MM.1S (cell line): ENCODE measurements around the gene PGRMC1.

ENCODE experiments used
- DNase-seq: peaks from one replicate; pipeline ENCODE4 v3.0.0-alpha.2; 2015
- H2AFZ ChIP-seq: fragments of 300-600 bp; sonication (generic); 2 replicates; pipeline ENCODE4 v1.6.0; 2016; ENCODE audit warnings: antibody characterized with exemption, low read length
- H3F3A ChIP-seq: fragments of 300-600 bp; sonication (generic); 2 replicates; pipeline ENCODE4 v1.6.1; 2016; ENCODE audit warnings: mild to moderate bottlenecking, antibody characterized with exemption, low read length, moderate library complexity, mixed read lengths; ENCODE audit not compliant: insufficient read depth
- H3K27ac ChIP-seq: fragments of 300-600 bp; sonication (generic); 2 replicates; pipeline ENCODE4 v1.5.1; 2016; ENCODE audit warnings: mild to moderate bottlenecking, low read length
- H3K27me3 ChIP-seq: fragments of 300-600 bp; sonication (generic); replicated peaks from 2 replicates; pipeline ENCODE4 v1.6.0; 2016; ENCODE audit warnings: low read length; ENCODE audit not compliant: insufficient read depth
- H3K36me3 ChIP-seq: fragments of 300-600 bp; sonication (generic); replicated peaks from 2 replicates; pipeline ENCODE4 v1.6.1; 2016; ENCODE audit warnings: mild to moderate bottlenecking, low read length, mixed read lengths; ENCODE audit not compliant: insufficient read depth
- H3K4me1 ChIP-seq: fragments of 300-600 bp; sonication (generic); 2 replicates; pipeline ENCODE4 v1.6.1; 2016; ENCODE audit warnings: low read length, mixed read lengths
- H3K4me2 ChIP-seq: fragments of 300-600 bp; sonication (generic); 2 replicates; pipeline ENCODE4 v1.6.0; 2016; ENCODE audit warnings: low read depth, low read length
- H3K4me3 ChIP-seq: fragments of 300-600 bp; sonication (generic); 2 replicates; pipeline ENCODE4 v1.5.1; 2016; ENCODE audit warnings: low read length, mixed read lengths
- H3K79me2 ChIP-seq: fragments of 300-600 bp; sonication (generic); 2 replicates; pipeline ENCODE4 v1.6.1; 2016; ENCODE audit warnings: mixed run types, low read length, mixed read lengths
- H3K9ac ChIP-seq: fragments of 300-600 bp; sonication (generic); 2 replicates; pipeline ENCODE4 v1.6.1; 2016; ENCODE audit warnings: low read length, mixed read lengths
- H3K9me2 ChIP-seq: fragments of 300-600 bp; sonication (generic); replicated peaks from 2 replicates; pipeline ENCODE4 v1.6.1; 2016; ENCODE audit warnings: mild to moderate bottlenecking, low read length, mixed read lengths; ENCODE audit not compliant: insufficient read depth
- H3K9me3 ChIP-seq: fragments of 300-600 bp; sonication (generic); replicated peaks from 2 replicates; pipeline ENCODE4 v1.6.1; 2016; ENCODE audit warnings: mild to moderate bottlenecking, low read length, mixed read lengths; ENCODE audit not compliant: insufficient read depth
- H4K20me1 ChIP-seq: fragments of 300-600 bp; sonication (generic); 2 replicates; pipeline ENCODE4 v1.6.1; 2016; ENCODE audit warnings: mild to moderate bottlenecking, low read length, moderate library complexity, mixed read lengths; ENCODE audit not compliant: insufficient read depth
- EZH2 ChIP-seq: fragments of 300-600 bp; sonication (generic); optimal IDR thresholded peaks from 2 replicates; pipeline ENCODE3; 2017; ENCODE audit warnings: low read depth, mild to moderate bottlenecking, antibody characterized with exemption, low read length, mixed read lengths
- EZH2phosphoT487 ChIP-seq: fragments of 300-600 bp; sonication (generic); IDR thresholded peaks from 2 replicates; pipeline ENCODE4 v1.6.1; 2018; ENCODE audit warnings: antibody characterized with exemption, low read length
- TF ChIP-seq, protein P1 (sequence below): fragments of 300-600 bp; sonication (generic); IDR thresholded peaks from 2 replicates; pipeline ENCODE4 v1.5.1; 2016; ENCODE audit warnings: antibody characterized with exemption, low read length, mixed read lengths

PGRMC1 gene

DNA sequence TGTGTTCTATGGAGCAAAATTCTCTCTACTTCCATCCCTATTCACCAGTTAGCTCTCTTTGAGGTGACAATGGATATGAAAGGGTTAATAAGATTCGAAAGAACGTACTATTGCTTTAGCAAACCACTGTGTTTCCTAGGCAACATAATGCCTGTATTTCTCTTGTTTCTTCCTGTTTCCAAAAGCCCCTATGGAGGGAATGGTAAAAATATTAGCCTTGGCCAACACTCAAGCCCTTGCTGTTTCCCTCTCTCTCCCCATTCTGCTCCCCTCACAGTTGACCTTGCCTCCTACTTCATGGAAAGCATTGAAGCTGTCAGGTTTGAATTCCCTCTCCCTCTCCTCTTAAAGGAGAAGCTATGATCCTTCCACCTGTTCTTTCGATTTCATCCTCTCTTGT lies 9.6 kb upstream of the PGRMC1 start:
- Histone ChIP-seq H3K27ac (no peak overlapping the region), H3F3A (no peaks in the 10 kb centered on the region), H3K4me3 (no peak overlapping the region), H3K79me2 (no peaks in the 10 kb centered on the region), H3K27me3 (no peaks in the 10 kb centered on the region), H3K9me2 (no peaks in the 10 kb centered on the region), H2AFZ (no peak overlapping the region), H3K4me1 (no peaks in the 10 kb centered on the region), H3K9me3 (no peaks in the 10 kb centered on the region), H3K36me3 (no peaks in the 10 kb centered on the region), H3K9ac (no peak overlapping the region), H3K4me2 (no peak overlapping the region), H4K20me1 (no peaks in the 10 kb centered on the region)
- TF ChIP-seq EZH2phosphoT487: no peak
- TF ChIP-seq, protein P1, sequence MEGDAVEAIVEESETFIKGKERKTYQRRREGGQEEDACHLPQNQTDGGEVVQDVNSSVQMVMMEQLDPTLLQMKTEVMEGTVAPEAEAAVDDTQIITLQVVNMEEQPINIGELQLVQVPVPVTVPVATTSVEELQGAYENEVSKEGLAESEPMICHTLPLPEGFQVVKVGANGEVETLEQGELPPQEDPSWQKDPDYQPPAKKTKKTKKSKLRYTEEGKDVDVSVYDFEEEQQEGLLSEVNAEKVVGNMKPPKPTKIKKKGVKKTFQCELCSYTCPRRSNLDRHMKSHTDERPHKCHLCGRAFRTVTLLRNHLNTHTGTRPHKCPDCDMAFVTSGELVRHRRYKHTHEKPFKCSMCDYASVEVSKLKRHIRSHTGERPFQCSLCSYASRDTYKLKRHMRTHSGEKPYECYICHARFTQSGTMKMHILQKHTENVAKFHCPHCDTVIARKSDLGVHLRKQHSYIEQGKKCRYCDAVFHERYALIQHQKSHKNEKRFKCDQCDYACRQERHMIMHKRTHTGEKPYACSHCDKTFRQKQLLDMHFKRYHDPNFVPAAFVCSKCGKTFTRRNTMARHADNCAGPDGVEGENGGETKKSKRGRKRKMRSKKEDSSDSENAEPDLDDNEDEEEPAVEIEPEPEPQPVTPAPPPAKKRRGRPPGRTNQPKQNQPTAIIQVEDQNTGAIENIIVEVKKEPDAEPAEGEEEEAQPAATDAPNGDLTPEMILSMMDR: no peak
- no peak for TF ChIP-seq EZH2
- DNase-seq: no peak

DNA sequence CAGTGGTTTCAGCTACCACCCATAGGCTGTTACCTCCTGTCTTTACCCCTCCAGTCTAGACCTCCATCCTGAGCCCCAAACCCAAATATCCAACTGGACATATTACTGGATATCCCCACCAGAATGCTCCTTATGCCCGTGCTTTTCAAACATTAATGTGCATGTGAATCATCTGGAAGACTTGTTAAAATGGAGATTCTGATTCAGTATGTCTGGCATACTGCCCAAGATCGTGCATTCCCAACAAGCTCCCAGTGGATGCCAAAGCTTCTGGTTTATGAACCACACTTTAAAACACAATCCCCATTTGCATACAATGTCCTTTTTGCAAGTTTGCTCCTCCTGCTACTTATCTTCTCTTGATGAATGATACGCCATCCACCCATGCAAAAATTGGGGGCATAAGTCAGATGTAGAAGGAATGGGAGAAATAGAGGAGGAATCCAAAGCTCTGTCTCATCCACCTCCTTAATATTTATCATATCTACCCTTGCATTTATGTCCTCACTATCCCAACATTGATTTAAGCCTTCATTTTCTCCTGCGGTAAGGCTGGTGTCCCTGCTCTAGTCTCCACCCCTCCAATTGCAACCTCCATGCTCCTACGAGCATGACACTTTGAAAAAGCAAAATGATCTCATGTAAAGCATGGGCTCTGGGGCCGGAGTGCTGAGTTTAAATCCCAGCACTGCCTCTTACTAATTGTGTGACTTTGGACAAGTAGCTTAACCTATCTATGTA lies 7.4 kb upstream of the PGRMC1 start:
- Histone ChIP-seq H3K4me2 (no peak overlapping the region), H3F3A (no peaks in the 10 kb centered on the region), H3K9me2 (no peaks in the 10 kb centered on the region), H3K9me3 (no peaks in the 10 kb centered on the region), H3K27ac (no peak overlapping the region), H3K4me3 (no peak overlapping the region), H3K27me3 (no peaks in the 10 kb centered on the region), H2AFZ (no peak overlapping the region), H3K9ac (no peak overlapping the region), H3K79me2 (no peaks in the 10 kb centered on the region), H3K36me3 (no peaks in the 10 kb centered on the region), H3K4me1 (no peaks in the 10 kb centered on the region), H4K20me1 (no peaks in the 10 kb centered on the region)
- DNase-seq: no peak
- TF ChIP-seq, protein P1: no peak
- TF ChIP-seq EZH2: no peak

DNA sequence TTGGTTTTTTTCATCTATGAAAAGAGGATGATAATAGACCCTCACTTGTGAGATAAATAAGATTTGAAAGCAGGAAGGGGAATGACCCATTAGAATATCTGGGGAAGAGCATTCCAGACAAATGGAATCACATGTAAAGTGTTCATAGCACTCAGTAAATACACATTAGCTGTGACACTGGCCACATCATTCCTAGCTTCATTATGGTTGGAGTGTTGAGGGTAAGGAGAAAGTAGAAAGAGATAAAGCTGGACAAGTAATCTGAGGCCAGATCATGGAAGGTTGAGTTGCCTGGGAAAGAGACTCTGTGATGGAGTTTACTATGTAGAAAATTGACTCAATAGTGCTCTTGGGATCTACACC lies 6.9 kb upstream of the PGRMC1 start:
- no peak overlapping the region for H3K9ac ChIP-seq
- no peak for DNase-seq
- H2AFZ ChIP-seq: no peak overlapping the region
- no peaks in the 10 kb centered on the region for H3K9me3 ChIP-seq
- no peak overlapping the region for H3K27ac ChIP-seq
- H3K79me2 ChIP-seq: no peaks in the 10 kb centered on the region
- no peak overlapping the region for H3K4me3 ChIP-seq
- TF ChIP-seq EZH2 (no peak), EZH2phosphoT487 (no peak)
- TF ChIP-seq, protein P1: no peak
- no peaks in the 10 kb centered on the region for H3F3A ChIP-seq
- no peaks in the 10 kb centered on the region for H4K20me1 ChIP-seq
- H3K36me3 ChIP-seq: no peaks in the 10 kb centered on the region
- no peaks in the 10 kb centered on the region for H3K4me1 ChIP-seq
- no peaks in the 10 kb centered on the region for H3K27me3 ChIP-seq
- no peaks in the 10 kb centered on the region for H3K9me2 ChIP-seq
- no peak overlapping the region for H3K4me2 ChIP-seq
